ENCODE measurements around the gene PDE11A. TPM values are rescaled to one million over a fixed set of nuclear protein-coding genes. Genes with fewer than 3 reads are reported as not detected.

PDE11A gene
- total and polyA plus RNA-seq, 2 donors, result 0.14 to 0.43 TPM

DNA sequence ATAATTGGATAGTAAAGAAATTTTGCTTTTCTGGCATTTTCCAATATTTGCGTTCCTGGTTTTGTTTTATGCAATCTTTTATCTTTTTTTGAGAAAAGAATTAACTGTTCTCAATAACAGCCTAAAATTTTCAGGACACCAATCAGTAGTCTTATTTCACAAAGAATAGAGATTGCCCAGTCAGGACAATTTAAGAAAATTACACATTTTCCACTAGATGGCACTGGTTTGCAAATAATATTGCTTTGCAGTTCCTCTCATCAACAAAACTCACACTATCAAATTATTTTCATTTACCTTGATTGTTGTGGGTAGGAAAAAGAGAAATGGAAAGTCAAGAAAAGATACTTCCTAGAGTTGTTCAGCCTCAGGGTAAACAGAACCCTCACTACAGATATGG lies 37.2 kb upstream of the PDE11A start:
- H3K4me1 ChIP-seq (ENCODE audit: control insufficient read depth in 2 of 2, insufficient read depth in 2 of 2, low read length in 2 of 2), result peaks cover 2 to 3% of the 10 kb centered on the region in 2 donors
- H3K27me3 ChIP-seq (ENCODE audit: control insufficient read depth in 2 of 2, insufficient read depth in 1 of 2, low read length in 1 of 2), result no peaks in the 10 kb centered on the region
- no peak overlapping the region for H3K4me3 ChIP-seq (ENCODE audit: low read length in 2 of 2)
- no peak overlapping the region for H3K27ac ChIP-seq (ENCODE audit: low read depth in 1 of 2, low read length in 1 of 2)
- H3K9me3 ChIP-seq (ENCODE audit: control insufficient read depth in 2 of 2, insufficient read depth in 1 of 2, low read length in 1 of 2), result peaks cover 0 to 1% of the 10 kb centered on the region in 2 donors
- peak in 6 of 9 donors; percentile 6 to 62 (median 18) for DNase-seq (ENCODE audit: low read depth in 6 of 9, low spot score in 9 of 9)
- 19% methylated on average over 1 of the region's 1 CpG for WGBS
- H3K36me3 ChIP-seq (ENCODE audit: control insufficient read depth in 2 of 2, insufficient read depth in 2 of 2, low read length in 1 of 2), result no peaks in the 10 kb centered on the region

DNA sequence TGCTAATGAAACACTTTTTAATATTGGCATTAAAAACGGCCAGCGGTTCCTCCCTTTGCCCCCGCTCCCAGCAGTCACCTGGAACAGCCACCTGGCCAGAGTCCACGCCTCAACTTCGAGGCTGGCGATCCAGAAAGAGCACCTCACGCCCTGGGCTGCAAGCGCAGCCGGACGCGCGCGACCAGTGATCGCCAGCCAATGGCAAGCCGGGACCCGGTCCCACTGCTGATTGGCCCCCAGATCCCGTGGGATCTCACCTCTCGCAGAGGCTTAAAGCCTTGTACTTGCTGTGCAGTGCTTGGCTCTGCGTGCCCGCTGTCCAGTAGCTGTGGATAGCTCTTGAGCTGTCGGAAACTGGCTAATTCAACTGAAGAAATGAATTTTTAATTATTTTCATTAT lies 35.6 kb upstream of the PDE11A start:
- WGBS, result 96% methylated on average over 21 of the region's 21 CpGs
- no peak for DNase-seq (ENCODE audit: low read depth in 6 of 9, low spot score in 9 of 9)
- H3K4me1 ChIP-seq (ENCODE audit: control insufficient read depth in 2 of 2, insufficient read depth in 2 of 2, low read length in 2 of 2), result peaks cover 0 to 3% of the 10 kb centered on the region in 2 donors
- no peak overlapping the region for H3K4me3 ChIP-seq (ENCODE audit: low read length in 2 of 2)
- H3K36me3 ChIP-seq (ENCODE audit: control insufficient read depth in 2 of 2, insufficient read depth in 2 of 2, low read length in 1 of 2), result no peaks in the 10 kb centered on the region
- peaks cover 0 to 1% of the 10 kb centered on the region in 2 donors for H3K9me3 ChIP-seq (ENCODE audit: control insufficient read depth in 2 of 2, insufficient read depth in 1 of 2, low read length in 1 of 2)
- H3K27me3 ChIP-seq (ENCODE audit: control insufficient read depth in 2 of 2, insufficient read depth in 1 of 2, low read length in 1 of 2), result no peaks in the 10 kb centered on the region
- no peak overlapping the region for H3K27ac ChIP-seq (ENCODE audit: low read depth in 1 of 2, low read length in 1 of 2)

DNA sequence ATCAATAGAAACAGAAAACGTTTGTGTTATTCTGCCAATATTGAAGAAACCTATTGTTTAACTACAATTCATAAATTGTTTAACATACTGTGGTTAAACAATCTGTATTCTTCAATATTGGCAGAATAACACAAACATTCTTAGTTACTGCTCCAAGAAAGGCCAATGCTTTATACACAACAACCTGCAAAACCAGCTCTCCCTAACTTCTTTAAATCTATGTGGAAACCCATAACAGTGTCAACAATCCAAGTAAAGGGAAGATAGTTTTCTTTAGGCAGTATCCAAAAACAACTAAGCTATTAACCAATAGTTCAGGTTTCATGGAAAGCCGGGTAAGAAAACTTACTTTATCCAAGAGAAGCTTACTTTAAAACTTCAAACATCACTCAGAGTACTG lies 33.5 kb upstream of the PDE11A start:
- no peak overlapping the region for H3K4me3 ChIP-seq (ENCODE audit: low read length in 2 of 2)
- H3K4me1 ChIP-seq (ENCODE audit: control insufficient read depth in 2 of 2, insufficient read depth in 2 of 2, low read length in 2 of 2), result no peaks in the 10 kb centered on the region
- DNase-seq (ENCODE audit: low read depth in 6 of 9, low spot score in 9 of 9), result no peak
- no peaks in the 10 kb centered on the region for H3K27me3 ChIP-seq (ENCODE audit: control insufficient read depth in 2 of 2, insufficient read depth in 1 of 2, low read length in 1 of 2)
- no peak overlapping the region for H3K27ac ChIP-seq (ENCODE audit: low read depth in 1 of 2, low read length in 1 of 2)
- H3K36me3 ChIP-seq (ENCODE audit: control insufficient read depth in 2 of 2, insufficient read depth in 2 of 2, low read length in 1 of 2), result no peaks in the 10 kb centered on the region
- 84% methylated on average over 2 of the region's 2 CpGs for WGBS
- peaks cover 0 to 1% of the 10 kb centered on the region in 2 donors for H3K9me3 ChIP-seq (ENCODE audit: control insufficient read depth in 2 of 2, insufficient read depth in 1 of 2, low read length in 1 of 2)

DNA sequence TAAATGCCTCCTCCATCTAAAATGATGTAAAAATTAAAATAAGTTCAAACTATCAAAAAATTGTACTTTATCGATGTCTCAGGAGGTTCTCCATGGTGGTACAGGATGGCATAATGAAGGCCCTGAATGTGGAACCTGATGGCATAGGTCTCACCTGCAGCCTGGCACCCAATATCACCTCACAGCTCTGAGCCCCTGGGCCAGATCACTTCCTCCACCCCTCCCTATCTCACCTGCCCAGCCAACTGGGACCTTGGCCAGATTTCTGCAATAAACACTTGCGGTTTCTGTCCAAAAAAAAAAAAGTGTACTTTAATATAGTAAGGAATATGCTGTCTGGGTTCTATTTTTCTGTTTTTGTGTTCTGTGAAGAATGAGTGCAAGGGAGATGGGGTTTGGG lies 33.0 kb upstream of the PDE11A start:
- Histone ChIP-seq H3K27me3 (ENCODE audit: control insufficient read depth in 2 of 2, insufficient read depth in 1 of 2, low read length in 1 of 2) (no peaks in the 10 kb centered on the region), H3K36me3 (ENCODE audit: control insufficient read depth in 2 of 2, insufficient read depth in 2 of 2, low read length in 1 of 2) (no peaks in the 10 kb centered on the region), H3K9me3 (ENCODE audit: control insufficient read depth in 2 of 2, insufficient read depth in 1 of 2, low read length in 1 of 2) (peaks cover 0 to 1% of the 10 kb centered on the region in 2 donors), H3K27ac (ENCODE audit: low read depth in 1 of 2, low read length in 1 of 2) (no peak overlapping the region), H3K4me1 (ENCODE audit: control insufficient read depth in 2 of 2, insufficient read depth in 2 of 2, low read length in 2 of 2) (no peaks in the 10 kb centered on the region), H3K4me3 (ENCODE audit: low read length in 2 of 2) (no peak overlapping the region)
- DNase-seq (ENCODE audit: low read depth in 6 of 9, low spot score in 9 of 9), result no peak
- 81% methylated on average over 2 of the region's 2 CpGs for WGBS

DNA sequence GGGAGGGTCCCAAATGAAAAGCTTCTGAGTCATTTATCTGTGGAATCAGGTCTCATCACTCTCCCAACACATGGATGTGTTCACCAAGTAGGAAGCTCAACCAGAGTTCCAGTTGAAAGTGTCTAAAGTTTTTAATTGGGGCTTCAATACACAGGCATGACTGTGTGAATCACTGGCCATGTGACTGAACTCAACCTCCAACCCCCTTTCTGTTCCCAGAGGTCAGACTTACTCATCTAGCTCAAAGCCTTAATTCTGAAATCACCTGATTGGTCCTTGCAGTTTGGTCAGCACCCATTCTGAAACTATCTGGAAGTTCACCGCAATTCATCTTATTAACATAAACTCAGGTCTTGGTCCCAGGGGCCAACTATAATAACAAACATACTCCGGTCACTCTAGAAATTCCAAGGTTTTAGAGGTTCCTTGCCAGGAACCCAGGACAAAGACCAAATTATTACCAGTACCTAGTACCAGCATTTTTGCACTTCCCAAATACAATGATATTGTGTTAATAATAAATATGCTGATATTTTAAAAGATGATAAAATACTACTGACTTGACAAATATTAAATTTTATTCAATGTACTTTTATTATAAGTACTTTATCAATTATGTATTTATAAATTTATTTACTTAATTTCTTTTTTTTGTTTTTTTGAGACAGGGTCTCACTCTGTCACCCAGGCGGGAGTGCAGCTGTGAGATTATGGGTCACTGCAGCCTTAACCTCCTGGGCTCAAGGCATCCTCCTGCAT lies 28.9 kb upstream of the PDE11A start:
- H3K9me3 ChIP-seq (ENCODE audit: control insufficient read depth in 2 of 2, insufficient read depth in 1 of 2, low read length in 1 of 2), result no peaks in the 10 kb centered on the region
- H3K36me3 ChIP-seq (ENCODE audit: control insufficient read depth in 2 of 2, insufficient read depth in 2 of 2, low read length in 1 of 2), result no peaks in the 10 kb centered on the region
- no peak overlapping the region for H3K4me3 ChIP-seq (ENCODE audit: low read length in 2 of 2)
- 99% methylated on average over 3 of the region's 3 CpGs for WGBS
- H3K27ac ChIP-seq (ENCODE audit: low read depth in 1 of 2, low read length in 1 of 2), result no peak overlapping the region
- no peak for DNase-seq (ENCODE audit: low read depth in 6 of 9, low spot score in 9 of 9)
- H3K27me3 ChIP-seq (ENCODE audit: control insufficient read depth in 2 of 2, insufficient read depth in 1 of 2, low read length in 1 of 2), result no peaks in the 10 kb centered on the region
- no peaks in the 10 kb centered on the region for H3K4me1 ChIP-seq (ENCODE audit: control insufficient read depth in 2 of 2, insufficient read depth in 2 of 2, low read length in 2 of 2)

DNA sequence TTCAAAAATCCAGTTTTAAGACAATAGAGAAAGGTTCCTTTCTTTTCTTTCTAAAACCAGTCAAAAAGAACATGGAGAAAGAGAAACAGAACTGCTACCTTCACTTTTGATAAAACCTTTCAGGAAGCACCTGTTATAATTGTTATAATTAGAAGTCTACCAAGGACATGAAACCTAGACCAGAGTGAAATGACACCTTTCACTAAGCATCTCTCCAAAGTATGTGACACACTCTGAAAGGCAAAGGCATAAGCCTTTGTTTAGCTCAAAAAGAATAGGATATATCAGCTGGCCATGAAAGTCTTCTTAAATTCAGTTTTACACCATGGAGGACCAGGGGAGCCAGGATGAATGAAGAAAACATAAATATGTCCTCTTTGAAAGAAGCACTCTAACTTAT lies 20.9 kb upstream of the PDE11A start:
- Histone ChIP-seq H3K27ac (ENCODE audit: low read depth in 1 of 2, low read length in 1 of 2) (no peak overlapping the region), H3K36me3 (ENCODE audit: control insufficient read depth in 2 of 2, insufficient read depth in 2 of 2, low read length in 1 of 2) (no peaks in the 10 kb centered on the region), H3K4me3 (ENCODE audit: low read length in 2 of 2) (no peak overlapping the region), H3K9me3 (ENCODE audit: control insufficient read depth in 2 of 2, insufficient read depth in 1 of 2, low read length in 1 of 2) (no peaks in the 10 kb centered on the region), H3K4me1 (ENCODE audit: control insufficient read depth in 2 of 2, insufficient read depth in 2 of 2, low read length in 2 of 2) (no peaks in the 10 kb centered on the region), H3K27me3 (ENCODE audit: control insufficient read depth in 2 of 2, insufficient read depth in 1 of 2, low read length in 1 of 2) (no peaks in the 10 kb centered on the region)
- no peak for DNase-seq (ENCODE audit: low read depth in 6 of 9, low spot score in 9 of 9)

DNA sequence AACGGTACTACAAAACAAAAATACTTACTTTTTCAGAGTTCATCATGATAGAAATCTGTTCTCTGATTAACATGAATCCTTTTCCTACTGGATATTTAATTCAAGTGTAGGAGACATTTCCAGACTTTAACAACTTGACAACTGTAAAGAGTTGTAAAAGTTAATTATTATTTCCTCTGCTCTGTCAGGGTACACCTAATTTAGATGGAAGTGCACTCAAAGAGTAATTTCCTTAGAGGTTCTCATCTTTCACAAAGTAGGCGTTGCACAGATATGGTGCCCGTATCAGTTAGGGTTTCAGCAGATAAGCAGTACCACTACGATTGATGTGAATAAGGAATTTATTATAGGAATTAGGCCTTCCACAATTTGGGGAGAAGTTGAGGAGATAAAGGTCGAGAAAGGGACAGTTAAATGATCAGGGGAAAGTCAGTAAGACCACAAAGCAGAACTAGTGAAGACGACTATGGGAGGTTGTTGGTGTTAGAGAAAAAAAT lies 16.2 kb upstream of the PDE11A start:
- no peak for DNase-seq (ENCODE audit: low read depth in 6 of 9, low spot score in 9 of 9)
- no peaks in the 10 kb centered on the region for H3K4me1 ChIP-seq (ENCODE audit: control insufficient read depth in 2 of 2, insufficient read depth in 2 of 2, low read length in 2 of 2)

GRCh38 chr2:178084273-178084672 lies 11.7 kb upstream of the PDE11A start:
- no peaks in the 10 kb centered on the region for H3K9me3 ChIP-seq (ENCODE audit: control insufficient read depth in 2 of 2, insufficient read depth in 1 of 2, low read length in 1 of 2)
- H3K27ac ChIP-seq (ENCODE audit: low read depth in 1 of 2, low read length in 1 of 2), result no peak overlapping the region
- no peaks in the 10 kb centered on the region for H3K27me3 ChIP-seq (ENCODE audit: control insufficient read depth in 2 of 2, insufficient read depth in 1 of 2, low read length in 1 of 2)
- no peak overlapping the region for H3K4me3 ChIP-seq (ENCODE audit: low read length in 2 of 2)
- WGBS, result 92% methylated on average over 3 of the region's 3 CpGs
- no peak for DNase-seq (ENCODE audit: low read depth in 6 of 9, low spot score in 9 of 9)
- no peaks in the 10 kb centered on the region for H3K4me1 ChIP-seq (ENCODE audit: control insufficient read depth in 2 of 2, insufficient read depth in 2 of 2, low read length in 2 of 2)
- H3K36me3 ChIP-seq (ENCODE audit: control insufficient read depth in 2 of 2, insufficient read depth in 2 of 2, low read length in 1 of 2), result no peaks in the 10 kb centered on the region

More for the DNA sequence above, 16.2 kb upstream of the PDE11A start:
- Histone ChIP-seq H3K27me3 (ENCODE audit: control insufficient read depth in 2 of 2, insufficient read depth in 1 of 2, low read length in 1 of 2) (no peaks in the 10 kb centered on the region), H3K36me3 (ENCODE audit: control insufficient read depth in 2 of 2, insufficient read depth in 2 of 2, low read length in 1 of 2) (no peaks in the 10 kb centered on the region), H3K9me3 (ENCODE audit: control insufficient read depth in 2 of 2, insufficient read depth in 1 of 2, low read length in 1 of 2) (no peaks in the 10 kb centered on the region), H3K27ac (ENCODE audit: low read depth in 1 of 2, low read length in 1 of 2) (no peak overlapping the region), H3K4me3 (ENCODE audit: low read length in 2 of 2) (no peak overlapping the region)
- 87% methylated on average over 6 of the region's 6 CpGs for WGBS

GRCh38 chr2:178082408-178083045 lies 9.9 kb upstream of the PDE11A start:
- no peaks in the 10 kb centered on the region for H3K36me3 ChIP-seq (ENCODE audit: control insufficient read depth in 2 of 2, insufficient read depth in 2 of 2, low read length in 1 of 2)
- 93% methylated on average over 3 of the region's 3 CpGs for WGBS

More at GRCh38 chr2:178082408-178083045, 9.9 kb upstream of the PDE11A start:
- Histone ChIP-seq H3K27me3 (ENCODE audit: control insufficient read depth in 2 of 2, insufficient read depth in 1 of 2, low read length in 1 of 2) (no peaks in the 10 kb centered on the region), H3K9me3 (ENCODE audit: control insufficient read depth in 2 of 2, insufficient read depth in 1 of 2, low read length in 1 of 2) (no peaks in the 10 kb centered on the region), H3K4me3 (ENCODE audit: low read length in 2 of 2) (no peak overlapping the region), H3K4me1 (ENCODE audit: control insufficient read depth in 2 of 2, insufficient read depth in 2 of 2, low read length in 2 of 2) (no peaks in the 10 kb centered on the region), H3K27ac (ENCODE audit: low read depth in 1 of 2, low read length in 1 of 2) (no peak overlapping the region)
- DNase-seq (ENCODE audit: low read depth in 6 of 9, low spot score in 9 of 9), result no peak

All from thymus (tissue), 11 donors.